ENCODE results near the gene DHCR24.

DNA sequence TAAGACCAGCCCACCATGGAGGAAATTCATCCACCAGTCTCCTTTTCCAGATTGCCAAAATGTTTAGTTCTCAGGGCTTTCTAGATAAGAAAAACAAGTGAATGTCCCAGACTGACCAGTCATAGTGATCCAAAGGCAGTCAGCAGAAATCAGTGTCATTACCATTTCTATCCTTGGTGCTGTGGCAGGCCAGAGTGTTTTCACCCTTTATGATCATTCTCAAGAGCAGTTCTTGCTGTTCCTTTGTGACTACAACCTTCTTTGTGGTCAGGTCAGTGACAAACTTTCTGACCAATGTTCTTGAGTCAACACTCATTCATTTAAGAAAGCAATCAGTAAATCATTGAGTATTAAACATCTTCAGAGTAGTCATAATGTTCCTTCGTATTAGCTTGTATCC is 7.3 kb upstream of the DHCR24 start:
- TF ChIP-seq, protein P1, sequence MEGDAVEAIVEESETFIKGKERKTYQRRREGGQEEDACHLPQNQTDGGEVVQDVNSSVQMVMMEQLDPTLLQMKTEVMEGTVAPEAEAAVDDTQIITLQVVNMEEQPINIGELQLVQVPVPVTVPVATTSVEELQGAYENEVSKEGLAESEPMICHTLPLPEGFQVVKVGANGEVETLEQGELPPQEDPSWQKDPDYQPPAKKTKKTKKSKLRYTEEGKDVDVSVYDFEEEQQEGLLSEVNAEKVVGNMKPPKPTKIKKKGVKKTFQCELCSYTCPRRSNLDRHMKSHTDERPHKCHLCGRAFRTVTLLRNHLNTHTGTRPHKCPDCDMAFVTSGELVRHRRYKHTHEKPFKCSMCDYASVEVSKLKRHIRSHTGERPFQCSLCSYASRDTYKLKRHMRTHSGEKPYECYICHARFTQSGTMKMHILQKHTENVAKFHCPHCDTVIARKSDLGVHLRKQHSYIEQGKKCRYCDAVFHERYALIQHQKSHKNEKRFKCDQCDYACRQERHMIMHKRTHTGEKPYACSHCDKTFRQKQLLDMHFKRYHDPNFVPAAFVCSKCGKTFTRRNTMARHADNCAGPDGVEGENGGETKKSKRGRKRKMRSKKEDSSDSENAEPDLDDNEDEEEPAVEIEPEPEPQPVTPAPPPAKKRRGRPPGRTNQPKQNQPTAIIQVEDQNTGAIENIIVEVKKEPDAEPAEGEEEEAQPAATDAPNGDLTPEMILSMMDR (conservative IDR thresholded peaks at IDR 0.05): no peak
- TF ChIP-seq EZH2 (IDR thresholded peaks at IDR 0.05; ENCODE audit: low read depth): no peak

Data from PC-9 (cell line).